ENCODE measurements around the gene ZMPSTE24.

Gene ZMPSTE24

GRCh38 chr1:40313329-40313957, 55.4 kb downstream of the ZMPSTE24 start:
- no peak for DNase-seq (ENCODE audit: low read depth)
- no peak overlapping the region for H3K4me3 ChIP-seq (ENCODE audit: low read length)
- no peak for TF ChIP-seq CTCF (IDR thresholded peaks at IDR 0.05; ENCODE audit: insufficient read depth, low read depth, low read length, missing control alignments)

GRCh38 chr1:40313958-40314720, 56.1 kb downstream of the ZMPSTE24 start:
- no peak overlapping the region for H3K4me3 ChIP-seq (ENCODE audit: low read length)
- TF ChIP-seq CTCF (IDR thresholded peaks at IDR 0.05; ENCODE audit: insufficient read depth, low read depth, low read length, missing control alignments) = no peak
- no peak for DNase-seq (ENCODE audit: low read depth)

GRCh38 chr1:40314721-40315238, 56.7 kb downstream of the ZMPSTE24 start:
- no peak overlapping the region for H3K4me3 ChIP-seq (ENCODE audit: low read length)
- TF ChIP-seq CTCF (IDR thresholded peaks at IDR 0.05; ENCODE audit: insufficient read depth, low read depth, low read length, missing control alignments) = no peak
- no peak for DNase-seq (ENCODE audit: low read depth)

DNA sequence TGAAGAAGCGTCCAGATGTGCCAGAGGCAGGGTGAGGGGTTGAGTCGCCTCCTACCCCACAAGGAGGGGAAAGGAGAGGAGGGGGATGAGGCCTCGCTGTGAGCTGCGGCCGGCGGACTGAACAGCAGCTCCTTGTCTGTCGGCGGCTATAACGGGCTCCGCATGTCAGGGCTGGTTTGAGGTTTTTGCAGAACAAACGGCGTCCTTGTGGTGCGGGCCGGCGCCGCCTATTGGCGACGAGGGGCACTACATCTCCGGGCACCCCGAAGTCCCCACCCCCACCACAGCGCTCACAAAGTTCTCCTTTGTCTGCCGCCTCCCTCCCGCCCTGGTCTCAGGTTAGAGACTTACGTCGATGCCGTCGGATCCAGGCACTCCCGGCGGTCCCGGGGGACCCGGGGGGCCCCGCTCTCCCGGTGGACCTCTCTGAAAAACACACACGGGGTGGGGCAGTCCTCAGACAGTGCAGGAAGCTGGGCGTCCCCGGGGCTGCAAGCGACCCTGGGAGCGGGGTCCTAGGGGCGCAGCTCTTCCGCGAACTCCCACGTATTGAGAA, 57.3 kb downstream of the ZMPSTE24 start:
- TF ChIP-seq CTCF (IDR thresholded peaks at IDR 0.05; ENCODE audit: insufficient read depth, low read depth, low read length, missing control alignments) = peak; percentile 80
- H3K4me3 ChIP-seq (ENCODE audit: low read length) = no peak overlapping the region
- peak; percentile 90 for DNase-seq (ENCODE audit: low read depth)

GRCh38 chr1:40315795-40316594, 58.0 kb downstream of the ZMPSTE24 start:
- H3K4me3 ChIP-seq (ENCODE audit: low read length) = no peak overlapping the region
- TF ChIP-seq CTCF (IDR thresholded peaks at IDR 0.05; ENCODE audit: insufficient read depth, low read depth, low read length, missing control alignments) = no peak
- DNase-seq (ENCODE audit: low read depth) = peak; percentile 24

GRCh38 chr1:40316595-40317393, 58.8 kb downstream of the ZMPSTE24 start, which contains the start of gene COL9A2:
COL9A2 (minus strand) TSS chr1:40317286; CDS start chr1:40317197, 89 bp downstream.
- peak within 1 kb of the TSS; percentile 13 for H3K4me3 ChIP-seq (ENCODE audit: low read length)
- no peak for TF ChIP-seq CTCF (IDR thresholded peaks at IDR 0.05; ENCODE audit: insufficient read depth, low read depth, low read length, missing control alignments)
- peak; percentile 18 for DNase-seq (ENCODE audit: low read depth)
